Embryonic facial prominence (tissue), 1 donor: ENCODE results near the gene LUC7L.
"Not testable (repeated sequence)": the region's sequence is repeated elsewhere in the genome, so short reads cannot be mapped to it uniquely, and the experiment has no call there.

Source experiments
- DNase-seq: peaks from one replicate; pipeline ENCODE4 v3.0.0-alpha.2; 2016; ENCODE audit errors: extremely low spot score

LUC7L gene

DNA sequence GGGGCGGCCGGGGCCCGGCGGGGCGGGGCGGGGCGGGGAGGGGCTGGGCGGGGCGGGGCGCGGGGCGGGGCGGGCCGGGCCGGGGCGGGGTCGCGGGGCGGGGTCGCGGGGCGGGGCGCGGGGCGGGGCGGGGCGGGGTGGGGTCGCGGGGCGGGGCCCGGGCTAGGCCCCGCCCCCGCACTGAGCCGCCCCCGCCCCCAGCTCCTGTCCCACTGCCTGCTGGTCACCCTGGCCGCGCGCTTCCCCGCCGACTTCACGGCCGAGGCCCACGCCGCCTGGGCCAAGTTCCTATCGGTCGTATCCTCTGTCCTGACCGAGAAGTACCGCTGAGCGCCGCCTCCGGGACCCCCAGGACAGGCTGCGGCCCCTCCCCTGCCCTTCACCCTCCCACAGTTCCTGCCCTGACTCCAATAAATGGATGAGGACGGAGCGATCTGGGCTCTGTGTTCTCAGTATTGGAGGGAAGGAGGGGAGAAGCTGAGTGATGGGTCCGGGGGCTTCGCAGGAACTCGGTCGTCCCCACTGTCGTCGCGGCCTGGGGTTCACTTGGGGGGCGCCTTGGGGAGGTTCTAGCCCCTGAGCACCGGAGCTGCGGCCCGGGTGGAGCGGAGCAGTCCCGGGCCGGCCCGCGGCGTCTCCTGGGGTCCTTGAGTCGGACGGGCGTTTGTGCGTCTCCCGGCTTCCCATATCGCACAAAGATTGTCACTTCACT lies 64.3 kb downstream of the LUC7L start:
- DNase-seq, result no peak

DNA sequence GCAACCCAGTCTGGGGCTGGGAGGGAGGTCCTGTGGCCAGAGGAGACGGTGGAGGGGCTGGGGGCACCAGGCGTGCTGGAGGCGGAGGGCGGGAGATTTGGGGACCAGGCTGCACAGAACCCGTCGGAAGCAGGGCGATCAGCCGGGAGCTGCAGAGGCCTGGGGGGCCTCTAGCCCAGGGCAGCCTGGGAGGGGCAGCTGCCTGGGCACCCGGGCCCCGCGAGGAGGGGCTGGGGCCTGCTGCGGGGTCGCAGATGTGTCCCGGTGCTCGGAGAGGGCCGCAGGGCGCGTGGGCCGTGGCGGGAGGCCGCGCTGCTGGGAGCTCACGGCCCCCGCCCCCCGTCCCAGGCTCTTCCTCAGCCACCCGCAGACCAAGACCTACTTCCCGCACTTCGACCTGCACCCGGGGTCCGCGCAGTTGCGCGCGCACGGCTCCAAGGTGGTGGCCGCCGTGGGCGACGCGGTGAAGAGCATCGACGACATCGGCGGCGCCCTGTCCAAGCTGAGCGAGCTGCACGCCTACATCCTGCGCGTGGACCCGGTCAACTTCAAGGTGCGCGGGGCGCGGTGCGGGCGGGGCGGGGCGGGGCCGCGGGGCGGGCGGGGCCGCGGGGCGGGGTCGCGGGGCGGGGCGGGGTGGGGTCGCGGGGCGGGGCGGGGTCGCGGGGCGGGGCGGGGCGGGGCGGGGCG lies 65.0 kb downstream of the LUC7L start:
- not testable (repeated sequence) for DNase-seq

DNA sequence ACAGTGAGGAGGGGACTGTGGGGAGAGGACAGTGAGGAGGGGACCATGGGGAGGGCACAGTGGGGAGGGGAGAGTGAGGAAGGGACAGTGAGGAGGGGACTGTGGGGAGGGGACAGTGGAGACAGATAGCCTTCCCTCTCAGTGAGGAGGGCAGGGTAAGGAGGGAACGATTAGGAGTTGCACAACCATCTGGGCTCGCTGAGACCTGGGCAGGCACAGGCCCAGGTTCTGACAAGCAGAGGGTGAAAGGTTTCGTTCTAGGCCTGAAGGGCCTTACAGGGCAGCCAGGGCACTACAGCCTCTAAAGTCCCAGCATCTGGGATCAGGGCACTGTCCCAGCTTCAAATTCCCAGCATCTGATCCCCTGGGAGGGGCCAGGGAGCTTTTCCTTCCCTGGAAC lies 65.6 kb downstream of the LUC7L start:
- DNase-seq, result not testable (repeated sequence)

DNA sequence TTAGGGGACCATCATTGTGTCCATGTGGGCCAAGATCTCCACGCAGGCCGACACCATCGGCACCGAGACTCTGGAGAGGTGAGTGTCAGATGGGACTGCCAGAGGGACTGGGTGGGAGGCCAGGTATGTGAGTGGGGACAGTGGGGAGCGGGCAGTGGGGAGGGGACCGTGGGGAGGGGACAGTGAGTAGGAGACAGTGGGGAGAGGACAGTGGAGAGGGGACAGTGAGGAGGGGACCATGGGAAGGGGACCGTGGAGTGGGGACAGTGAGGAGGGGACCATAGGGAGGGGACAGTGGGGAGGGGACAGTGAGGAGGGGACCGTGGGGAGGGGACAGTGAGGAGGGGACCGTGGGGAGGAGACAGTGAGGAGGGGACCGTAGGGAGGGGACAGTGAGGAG lies 66.1 kb downstream of the LUC7L start:
- not testable (repeated sequence) for DNase-seq

DNA sequence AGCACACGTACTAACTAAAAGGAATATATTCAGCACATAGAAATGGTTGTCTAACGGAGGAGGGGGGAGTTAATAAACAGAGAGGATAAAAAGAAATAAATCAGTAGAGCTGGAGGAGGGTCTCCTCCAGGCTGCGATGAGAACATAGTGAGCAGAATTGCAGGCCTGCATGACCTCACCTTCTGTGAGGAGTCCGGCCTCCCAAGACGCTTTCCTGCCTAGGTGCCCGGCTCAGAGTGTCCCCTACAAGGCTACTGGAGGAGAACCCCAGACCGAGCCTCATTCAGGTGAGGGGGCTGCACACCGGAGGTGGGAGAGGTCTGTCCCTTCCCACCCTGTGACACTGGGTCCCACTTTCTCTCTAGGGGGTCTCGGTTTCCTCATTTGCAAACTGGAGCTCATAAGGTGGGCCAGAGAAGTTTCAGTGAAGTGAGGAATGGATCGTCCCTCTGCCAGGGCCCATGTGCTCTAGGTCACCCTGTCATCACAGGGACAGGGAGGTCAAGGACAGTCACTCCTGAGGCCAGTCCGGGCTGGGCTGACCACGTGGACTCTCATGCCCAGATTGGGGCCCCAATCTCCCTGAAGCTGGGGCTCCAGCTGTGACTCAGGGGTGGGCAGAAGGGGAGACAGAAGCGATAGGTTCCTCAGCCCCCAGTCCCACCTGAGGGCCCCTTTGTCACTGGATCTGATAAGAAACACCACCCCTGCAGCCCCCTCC lies 66.8 kb downstream of the LUC7L start:
- no peak for DNase-seq

DNA sequence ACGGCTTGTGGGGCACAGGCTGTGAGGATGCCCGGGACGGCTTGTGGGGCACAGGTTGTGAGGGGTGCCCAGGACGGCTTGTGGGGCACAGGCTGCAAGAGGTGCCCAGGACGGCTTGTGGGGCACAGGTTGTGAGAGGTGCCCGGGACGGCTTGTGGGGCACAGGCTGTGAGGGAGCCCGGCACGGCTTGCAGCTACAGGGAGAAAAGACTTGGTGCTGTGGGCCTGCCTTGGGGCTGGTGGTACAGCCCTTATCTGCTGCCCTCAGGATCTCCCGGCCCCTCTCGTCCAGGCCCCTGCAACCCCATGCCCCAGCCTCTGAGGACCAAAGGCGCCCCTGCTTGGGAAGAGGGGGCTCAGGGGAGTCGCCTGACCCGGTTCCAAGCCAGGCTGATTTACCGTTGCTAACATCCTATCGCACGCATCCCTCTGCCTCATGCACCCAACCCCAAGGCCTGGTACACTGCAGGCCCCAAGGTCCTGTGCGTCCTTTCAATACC lies 68.5 kb downstream of the LUC7L start:
- DNase-seq, result no peak

GRCh38 chr16:160242-160641 lies 69.0 kb downstream of the LUC7L start:
- not testable (repeated sequence) for DNase-seq

- no peak for DNase-seq
Measured at GRCh38 chr16:159136-159849, 70.0 kb downstream of the LUC7L start.

GRCh38 chr16:155031-155398 lies 74.2 kb downstream of the LUC7L start:
- DNase-seq, result no peak

DNA sequence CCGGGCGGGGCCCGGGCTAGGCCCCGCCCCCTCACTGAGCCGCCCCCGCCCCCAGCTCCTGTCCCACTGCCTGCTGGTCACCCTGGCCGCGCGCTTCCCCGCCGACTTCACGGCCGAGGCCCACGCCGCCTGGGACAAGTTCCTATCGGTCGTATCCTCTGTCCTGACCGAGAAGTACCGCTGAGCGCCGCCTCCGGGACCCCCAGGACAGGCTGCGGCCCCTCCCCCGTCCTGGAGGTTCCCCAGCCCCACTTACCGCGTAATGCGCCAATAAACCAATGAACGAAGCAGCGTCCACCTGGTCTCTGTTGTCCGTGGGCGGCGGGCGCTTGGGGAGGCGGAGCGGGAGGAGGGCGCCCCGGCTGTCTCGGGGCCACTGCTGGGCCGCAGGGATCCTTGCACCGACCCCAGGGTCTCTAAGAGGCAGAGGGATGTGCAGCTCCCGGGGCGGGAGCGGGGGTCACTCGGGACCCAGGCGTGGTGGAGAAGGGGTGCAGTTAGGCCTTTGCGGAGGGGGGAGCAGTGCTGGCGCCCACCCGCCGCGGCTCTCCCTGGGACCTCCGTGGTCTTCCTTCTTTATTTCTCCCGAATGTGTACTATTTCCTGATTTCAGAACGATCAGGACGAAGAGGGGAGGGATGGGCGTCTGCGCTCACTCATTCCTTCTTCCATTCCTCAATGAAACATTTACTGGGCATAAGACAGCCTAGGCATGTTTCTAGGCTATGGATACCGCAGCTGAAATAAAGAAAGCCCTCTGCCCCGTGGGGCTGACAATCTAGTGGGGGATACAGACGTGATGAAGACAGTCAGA lies 74.8 kb downstream of the LUC7L start:
- DNase-seq, result no peak

- not testable (repeated sequence) for DNase-seq
Measured at GRCh38 chr16:153550-154216, 75.6 kb downstream of the LUC7L start.

- not testable (repeated sequence) for DNase-seq
Measured at GRCh38 chr16:153129-153521, 76.1 kb downstream of the LUC7L start.

DNA sequence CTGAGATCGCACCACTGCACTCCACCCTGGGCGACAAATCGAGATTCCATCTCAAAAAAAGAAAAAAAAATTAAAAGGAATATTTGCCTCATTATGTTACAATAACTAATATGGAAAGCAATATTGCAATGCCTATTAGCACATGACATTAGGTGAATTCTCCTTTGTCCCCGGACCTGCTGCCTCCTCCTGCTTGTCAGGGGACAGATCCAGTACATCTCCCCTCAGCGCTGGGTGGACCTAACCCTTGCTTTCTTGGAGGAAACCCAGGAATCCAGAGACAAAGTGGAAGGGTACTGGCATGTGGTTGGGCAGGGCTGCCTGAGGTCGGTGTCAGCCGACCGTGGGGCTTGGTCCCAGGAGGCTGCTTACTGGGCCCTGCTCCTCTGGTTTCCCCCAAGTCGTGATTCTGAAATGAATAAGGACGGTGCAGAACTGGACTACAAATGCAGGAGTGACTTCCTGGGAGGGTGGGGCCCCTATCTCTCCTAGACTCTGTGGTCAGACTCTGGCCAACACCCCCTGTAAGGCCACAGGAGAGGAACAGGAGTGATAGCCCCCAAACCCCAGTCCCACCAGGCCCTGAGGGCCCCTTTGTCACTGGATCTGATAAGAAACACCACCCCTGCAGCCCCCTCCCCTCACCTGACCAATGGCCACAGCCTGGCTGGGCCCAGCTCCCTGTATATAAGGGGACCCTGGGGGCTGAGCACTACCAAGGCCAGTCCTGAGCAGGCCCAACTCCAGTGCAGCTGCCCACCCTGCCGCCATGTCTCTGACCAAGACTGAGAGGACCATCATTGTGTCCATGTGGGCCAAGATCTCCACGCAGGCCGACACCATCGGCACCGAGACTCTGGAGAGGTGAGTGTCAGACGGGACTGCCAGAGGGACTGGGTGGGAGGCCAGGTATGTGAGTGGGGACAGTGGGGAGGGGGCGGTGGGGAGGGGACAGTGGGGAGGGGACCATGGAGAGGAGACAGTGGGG lies 76.8 kb downstream of the LUC7L start, which contains the start of gene HBZ:
TSS of gene HBZ (plus strand) at position 504 of the 988 bp plus-strand sequence. CDS start at position 770, 266 bp downstream.
- no peak for DNase-seq

DNA sequence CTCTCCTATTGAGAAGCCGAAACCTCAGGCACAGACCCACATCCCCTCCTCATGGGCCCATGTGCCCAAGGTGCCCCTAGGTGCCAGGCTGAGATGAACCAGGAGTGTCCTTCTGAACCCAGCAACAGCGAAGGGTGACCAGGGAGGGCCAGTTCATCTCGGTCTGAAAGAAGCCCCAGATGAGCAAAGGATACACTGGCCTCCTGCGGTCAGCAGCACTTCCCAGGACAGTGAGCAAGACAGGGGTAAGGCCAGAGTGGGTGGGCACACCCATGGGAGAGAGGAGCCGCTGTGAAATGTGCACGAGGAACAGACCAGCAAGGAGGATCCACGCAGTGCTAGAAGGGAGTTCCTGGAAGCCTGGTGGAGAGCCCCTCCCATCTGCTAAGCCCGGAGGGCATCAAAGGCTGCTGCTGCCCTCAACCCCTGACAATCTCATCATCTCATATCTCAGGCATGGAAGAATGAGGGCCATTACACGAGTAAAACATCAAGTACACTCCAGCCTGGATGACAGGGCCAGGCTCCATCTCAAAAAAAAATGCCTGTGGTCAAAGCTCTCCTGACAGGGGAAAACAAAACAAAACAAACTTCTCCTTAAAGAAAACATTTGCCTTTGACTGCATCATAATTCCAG lies 80.1 kb downstream of the LUC7L start:
- no peak for DNase-seq

- DNase-seq, result no peak
Measured at GRCh38 chr16:146646-147045, 82.6 kb downstream of the LUC7L start.

- DNase-seq, result no peak
Measured at GRCh38 chr16:144797-145252, 84.4 kb downstream of the LUC7L start.

DNA sequence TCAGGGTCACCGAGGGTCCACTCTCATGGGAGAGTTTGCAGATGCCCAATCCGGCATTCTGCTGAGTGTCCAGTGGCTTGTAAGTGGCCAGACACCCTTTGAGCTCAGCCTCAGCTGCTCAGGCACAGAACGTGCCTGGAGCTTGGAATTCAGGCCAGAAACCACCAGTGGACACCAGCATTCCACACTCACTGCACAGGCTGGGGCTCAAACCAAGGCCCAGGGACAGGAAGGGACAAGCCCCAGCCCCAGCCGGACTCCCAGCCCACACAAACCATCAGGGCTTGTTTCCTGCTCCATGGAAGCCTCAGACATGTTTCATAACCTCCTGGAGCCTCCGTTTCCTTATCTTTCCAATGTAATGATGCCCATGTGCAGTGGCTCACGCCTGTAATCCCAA lies 85.8 kb downstream of the LUC7L start:
- no peak for DNase-seq

- DNase-seq, result no peak
Measured at GRCh38 chr16:143047-143446, 86.2 kb downstream of the LUC7L start.
